Trophoblast cell (in vitro differentiated cells and primary cell): ENCODE results near the gene PAX3.

Experiments used
- DNase-seq, 2 donors: peaks; one replicate each; pipeline ENCODE4 v3.0.0-alpha.2; 2016
- H2AFZ ChIP-seq: 2 replicates; pipeline ENCODE4 v1.6.1; 2013; ENCODE audit warnings: low read length, moderate library complexity, mild to moderate bottlenecking; ENCODE audit not compliant: insufficient read depth, poor library complexity
- H2AK5ac ChIP-seq: 2 replicates; pipeline ENCODE4 v1.6.1; 2013; ENCODE audit warnings: mild to moderate bottlenecking, low read length
- H2BK120ac ChIP-seq: 2 replicates; pipeline ENCODE4 v1.6.1; 2013; ENCODE audit warnings: low read length, mild to moderate bottlenecking, moderate library complexity; ENCODE audit not compliant: insufficient read depth, poor library complexity
- H2BK12ac ChIP-seq: 2 replicates; pipeline ENCODE4 v1.6.1; 2013; ENCODE audit warnings: mild to moderate bottlenecking, low read length, moderate library complexity
- H2BK5ac ChIP-seq: 2 replicates; pipeline ENCODE4 v1.6.1; 2013; ENCODE audit warnings: low read length, low read depth, moderate library complexity, mild to moderate bottlenecking; ENCODE audit not compliant: poor library complexity
- H3K14ac ChIP-seq: 2 replicates; pipeline ENCODE4 v1.6.1; 2013; ENCODE audit warnings: mild to moderate bottlenecking, low read length
- H3K18ac ChIP-seq: 2 replicates; pipeline ENCODE4 v1.6.1; 2013; ENCODE audit warnings: mild to moderate bottlenecking, low read length
- H3K23ac ChIP-seq: 2 replicates; pipeline ENCODE4 v1.6.1; 2013; ENCODE audit warnings: low read length
- H3K27ac ChIP-seq: 2 replicates; pipeline ENCODE4 v1.5.1; 2013; ENCODE audit warnings: low read depth, mild to moderate bottlenecking, inconsistent platforms, low read length, moderate library complexity
- H3K27me3 ChIP-seq: 2 replicates; pipeline ENCODE4 v1.6.1; 2013; ENCODE audit warnings: inconsistent platforms, mild to moderate bottlenecking, low read length, moderate library complexity; ENCODE audit not compliant: insufficient read depth
- H3K36me3 ChIP-seq, 2 experiments: 1 replicate in 1 of 2; 2 replicates in 1 of 2; pipeline ENCODE4 v1.6.1; 2013; ENCODE audit warnings: low read length in 2 of 2, mild to moderate bottlenecking in 2 of 2, moderate library complexity in 1 of 2; ENCODE audit not compliant: insufficient read depth in 2 of 2, control insufficient read depth in 1 of 2
- H3K4ac ChIP-seq: 2 replicates; pipeline ENCODE4 v1.6.1; 2013; ENCODE audit warnings: low read depth, mild to moderate bottlenecking, low read length, moderate library complexity
- H3K4me1 ChIP-seq, 2 experiments: 1 replicate in 1 of 2; 2 replicates in 1 of 2; pipeline ENCODE4 v1.6.1; 2013; ENCODE audit warnings: low read length in 2 of 2, mild to moderate bottlenecking in 2 of 2, moderate library complexity in 1 of 2; ENCODE audit not compliant: insufficient read depth in 2 of 2, control insufficient read depth in 1 of 2
- H3K4me2 ChIP-seq: 2 replicates; pipeline ENCODE4 v1.6.1; 2013; ENCODE audit warnings: inconsistent platforms, mild to moderate bottlenecking, low read length, moderate library complexity
- H3K4me3 ChIP-seq: 2 replicates; pipeline ENCODE4 v1.5.1; 2013; ENCODE audit warnings: mild to moderate bottlenecking, low read depth, low read length, inconsistent platforms
- H3K79me1 ChIP-seq: one replicate; pipeline ENCODE4 v1.6.1; 2013; ENCODE audit warnings: low read length
- H3K79me2 ChIP-seq: 2 replicates; pipeline ENCODE4 v1.6.1; 2013; ENCODE audit warnings: low read length, mild to moderate bottlenecking; ENCODE audit not compliant: control insufficient read depth, insufficient read depth, poor library complexity
- H3K9ac ChIP-seq: 2 replicates; pipeline ENCODE4 v1.6.1; 2013; ENCODE audit warnings: mild to moderate bottlenecking, low read length
- H3K9me3 ChIP-seq: 2 replicates; pipeline ENCODE4 v1.6.1; 2013; ENCODE audit warnings: low read depth, mild to moderate bottlenecking, control low read depth, inconsistent platforms, low read length; ENCODE audit not compliant: insufficient read depth
- H4K12ac ChIP-seq: 2 replicates; pipeline ENCODE4 v1.6.1; 2013; ENCODE audit warnings: low read depth, mild to moderate bottlenecking, low read length, moderate library complexity
- H4K8ac ChIP-seq: 2 replicates; pipeline ENCODE4 v1.6.1; 2013; ENCODE audit warnings: low read depth, mild to moderate bottlenecking, low read length, moderate library complexity
- H4K91ac ChIP-seq: one replicate; pipeline ENCODE4 v1.6.1; 2013; ENCODE audit warnings: low read depth, mild to moderate bottlenecking, low read length, moderate library complexity
- WGBS: extraction: QIAGEN DNeasy Blood & Tissue Kit; methylation state at CpG from one replicate; pipeline ENCODE4 v1.1.7; 2013; ENCODE audit warnings: missing lambda C conversion rate; ENCODE audit not compliant: insufficient read length, insufficient coverage; ENCODE audit errors: extremely low coverage; 5-methylcytosine and 5-hydroxymethylcytosine counted together

The PAX3 gene

DNA sequence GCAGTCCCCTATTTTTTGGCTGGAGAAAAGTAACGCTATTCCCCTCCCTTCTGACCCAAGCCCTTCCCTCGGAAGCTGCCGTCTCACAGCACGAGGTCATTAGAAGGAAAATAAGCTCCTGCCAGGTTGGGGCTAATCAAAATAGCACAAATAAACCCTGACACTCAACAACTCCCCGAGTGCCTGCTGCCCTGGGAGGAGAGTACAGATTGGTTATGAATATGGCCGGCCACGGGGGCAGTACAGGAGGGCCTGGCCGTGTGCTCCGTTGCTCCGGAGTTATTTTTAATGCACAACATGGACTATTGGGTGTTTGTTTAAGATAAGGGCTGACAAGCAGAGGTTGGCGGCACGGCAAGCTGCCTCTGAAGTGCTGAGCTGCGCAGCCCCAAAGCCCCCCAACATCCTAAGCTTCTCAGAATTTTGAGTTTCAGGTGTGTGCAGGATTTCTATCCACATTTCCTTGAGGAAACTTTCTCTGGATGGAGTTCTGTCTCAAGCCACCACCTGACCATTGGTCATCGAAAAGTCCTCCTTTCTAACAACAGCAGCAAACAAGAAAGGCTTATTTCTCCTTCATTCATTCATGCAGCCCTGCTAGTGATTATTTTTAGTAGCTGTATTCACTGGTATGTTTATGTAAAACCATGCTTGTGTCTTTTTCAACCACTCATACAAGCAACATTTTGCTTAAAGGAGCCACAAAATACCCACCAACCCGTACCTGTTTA, 58.7 kb downstream of the PAX3 start:
- Histone ChIP-seq H3K4me2 (peak overlapping the region; percentile 19), H3K23ac (no peak overlapping the region), H3K18ac (no peak overlapping the region), H3K9ac (no peak overlapping the region), H3K27ac (no peak overlapping the region), H2BK12ac (no peak overlapping the region), H3K36me3 (no peaks in the 10 kb centered on the region), H3K14ac (no peak overlapping the region), H2BK5ac (no peak overlapping the region), H4K91ac (no peak overlapping the region), H3K79me1 (no peaks in the 10 kb centered on the region), H3K4me3 (no peak overlapping the region), H2AK5ac (no peak overlapping the region), H3K4me1 (no peaks in the 10 kb centered on the region), H2AFZ (no peak overlapping the region), H3K79me2 (no peaks in the 10 kb centered on the region), H2BK120ac (no peak overlapping the region), H3K27me3 (peaks cover 2% of the 10 kb centered on the region), H4K8ac (no peak overlapping the region), H3K4ac (no peak overlapping the region), H4K12ac (no peak overlapping the region), H3K9me3 (peaks cover 4% of the 10 kb centered on the region)
- no peak for DNase-seq
- WGBS = no CpG with 5 or more reads among the region's 15 CpGs

DNA sequence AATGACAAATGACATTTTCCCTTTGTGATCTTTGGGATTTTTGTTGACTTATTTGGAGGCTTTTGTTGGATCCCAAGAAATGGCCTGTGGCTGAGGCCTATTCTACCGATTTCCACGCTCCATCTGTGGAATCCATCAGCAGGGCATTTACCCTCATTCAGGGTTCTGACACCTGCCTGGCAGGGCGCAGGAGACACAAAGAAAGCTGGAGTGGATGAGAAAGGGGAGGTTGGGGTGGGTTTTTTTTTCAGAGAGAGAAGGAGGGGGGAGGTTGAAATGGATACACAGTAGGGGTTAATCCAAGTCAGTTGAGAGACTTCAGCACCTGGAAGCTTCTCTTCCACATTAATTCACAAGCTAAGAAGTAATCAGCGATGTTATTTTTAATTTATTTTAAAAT, 59.7 kb downstream of the PAX3 start:
- no peak overlapping the region for H2AK5ac ChIP-seq
- no CpG with 5 or more reads among the region's 4 CpGs for WGBS

DNA sequence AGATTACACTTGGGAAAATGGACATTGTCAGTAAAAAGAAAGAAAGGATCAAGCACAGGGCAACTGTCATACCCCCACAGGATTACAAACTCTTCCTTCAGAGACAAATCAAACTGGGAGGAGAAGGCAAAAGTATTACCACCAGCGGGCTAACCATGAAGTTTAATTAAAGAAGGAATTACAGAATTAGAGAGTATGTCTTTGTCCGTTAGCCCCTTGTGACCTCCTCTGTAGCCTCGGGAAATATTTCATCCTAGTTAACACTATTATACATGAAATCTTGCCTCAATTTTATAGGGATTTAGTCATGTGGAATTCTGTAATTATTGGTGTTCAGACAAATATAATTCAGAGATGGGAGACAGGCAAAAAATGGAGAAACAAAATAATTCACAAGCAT, 60.7 kb downstream of the PAX3 start:
- Histone ChIP-seq H2BK120ac (no peak overlapping the region), H3K9me3 (peaks cover 4% of the 10 kb centered on the region), H2AK5ac (no peak overlapping the region), H3K4me3 (no peak overlapping the region), H3K4me2 (no peak overlapping the region), H3K79me2 (no peaks in the 10 kb centered on the region), H3K9ac (no peak overlapping the region), H4K8ac (no peak overlapping the region), H2BK5ac (no peak overlapping the region), H3K14ac (no peak overlapping the region), H3K4ac (no peak overlapping the region), H3K36me3 (no peaks in the 10 kb centered on the region), H2BK12ac (no peak overlapping the region), H4K91ac (no peak overlapping the region), H3K23ac (no peak overlapping the region), H3K4me1 (no peaks in the 10 kb centered on the region), H3K27me3 (peaks cover 2% of the 10 kb centered on the region), H4K12ac (no peak overlapping the region), H3K27ac (no peak overlapping the region), H3K79me1 (no peaks in the 10 kb centered on the region), H2AFZ (no peak overlapping the region), H3K18ac (no peak overlapping the region)
- no CpG with 5 or more reads among the region's 3 CpGs for WGBS
- no peak for DNase-seq

More for the DNA sequence above, 59.7 kb downstream of the PAX3 start:
- Histone ChIP-seq H3K79me1 (no peaks in the 10 kb centered on the region), H3K23ac (no peak overlapping the region), H4K91ac (no peak overlapping the region), H2AFZ (no peak overlapping the region), H3K9ac (no peak overlapping the region), H2BK120ac (no peak overlapping the region), H3K36me3 (no peaks in the 10 kb centered on the region), H4K12ac (no peak overlapping the region), H3K79me2 (no peaks in the 10 kb centered on the region), H3K4me2 (no peak overlapping the region), H3K27ac (no peak overlapping the region), H3K4me3 (no peak overlapping the region), H3K9me3 (peaks cover 4% of the 10 kb centered on the region), H3K27me3 (peaks cover 2% of the 10 kb centered on the region), H4K8ac (no peak overlapping the region), H2BK5ac (no peak overlapping the region), H3K4me1 (no peaks in the 10 kb centered on the region), H3K14ac (no peak overlapping the region), H2BK12ac (no peak overlapping the region), H3K18ac (no peak overlapping the region), H3K4ac (no peak overlapping the region)
- no peak for DNase-seq

DNA sequence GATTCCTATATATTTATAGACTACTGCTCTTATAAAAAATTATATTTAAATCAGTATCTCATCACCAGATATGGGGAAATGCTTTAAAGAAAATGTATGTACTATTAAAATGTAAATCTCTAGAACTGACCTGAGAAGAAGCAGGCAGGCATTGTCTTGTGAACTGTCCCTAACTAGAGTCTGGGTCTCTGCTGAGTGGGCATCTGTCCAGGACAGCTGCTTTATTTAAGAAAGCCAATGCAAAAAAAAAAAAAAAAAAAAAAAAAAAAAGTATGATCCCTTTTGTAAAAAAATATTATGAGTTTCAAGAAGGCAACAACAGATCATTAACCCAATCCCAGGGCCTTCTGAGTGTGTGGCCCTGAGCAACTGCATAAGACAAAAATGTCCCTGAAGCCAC, 66.0 kb downstream of the PAX3 start:
- Histone ChIP-seq H3K27me3 (no peaks in the 10 kb centered on the region), H2BK12ac (no peak overlapping the region), H3K36me3 (no peaks in the 10 kb centered on the region), H3K4me3 (no peak overlapping the region), H2BK5ac (no peak overlapping the region), H3K79me1 (no peaks in the 10 kb centered on the region), H4K8ac (no peak overlapping the region), H2BK120ac (no peak overlapping the region), H2AFZ (no peak overlapping the region), H3K9me3 (no peaks in the 10 kb centered on the region), H3K4ac (no peak overlapping the region), H4K12ac (no peak overlapping the region), H3K4me1 (no peaks in the 10 kb centered on the region), H3K9ac (no peak overlapping the region), H3K4me2 (no peak overlapping the region), H3K18ac (no peak overlapping the region), H3K27ac (no peak overlapping the region), H3K14ac (no peak overlapping the region), H3K79me2 (no peaks in the 10 kb centered on the region), H4K91ac (no peak overlapping the region), H2AK5ac (no peak overlapping the region), H3K23ac (no peak overlapping the region)
- no peak for DNase-seq
